ENCODE measurements around the gene RNLS.
A peak's percentile ranks its signal among the peaks of the same experiment; 100 is the strongest.

Gene RNLS

GRCh38 chr10:88582806-88583583 is at the start of gene RNLS:
RNLS (minus strand) TSS chr10:88583318.
- peak in 1 of 2 experiments; percentile 41 for DNase-seq

- DNase-seq = no peak
These were observed 41.7 kb upstream of the RNLS start for GRCh38 chr10:88624840-88625239.

- no peak for DNase-seq
These were observed 40.7 kb upstream of the RNLS start for GRCh38 chr10:88623835-88624234.

- DNase-seq = no peak
These were observed 37.3 kb upstream of the RNLS start for GRCh38 chr10:88620441-88620840.

- DNase-seq = no peak
These were observed 35.4 kb upstream of the RNLS start for GRCh38 chr10:88618496-88618895.

GRCh38 chr10:88617772-88618300 is 34.7 kb upstream of the RNLS start:
- DNase-seq = no peak

- no peak for DNase-seq
These were observed 33.3 kb upstream of the RNLS start for GRCh38 chr10:88616250-88616977.

GRCh38 chr10:88608780-88609179 is 25.7 kb upstream of the RNLS start:
- DNase-seq = no peak

- DNase-seq = no peak
These were observed 25.1 kb upstream of the RNLS start for GRCh38 chr10:88608052-88608732.

GRCh38 chr10:88598055-88598454 is 14.9 kb upstream of the RNLS start:
- DNase-seq = no peak

GRCh38 chr10:88594482-88594881 is 11.4 kb upstream of the RNLS start:
- no peak for DNase-seq

GRCh38 chr10:88592906-88593305 is 9.8 kb upstream of the RNLS start:
- no peak for DNase-seq

GRCh38 chr10:88592381-88592780 is 9.3 kb upstream of the RNLS start:
- no peak for DNase-seq

GRCh38 chr10:88586462-88586861 is 3.3 kb upstream of the RNLS start, which contains the start of gene LIPJ:
LIPJ (plus strand) TSS chr10:88586762; CDS start chr10:88590688, 3,926 bp downstream.
- no peak for DNase-seq

GRCh38 chr10:88583584-88583957 is 453 bp upstream of the RNLS start:
- DNase-seq = no peak

- no peak for DNase-seq
These were observed 710 bp downstream of the RNLS start for GRCh38 chr10:88582411-88582805.

GRCh38 chr10:88565072-88565471 is 18.0 kb downstream of the RNLS start:
- DNase-seq = peak in 1 of 2 experiments; percentile 5

- no peak for DNase-seq
These were observed 21.0 kb downstream of the RNLS start for GRCh38 chr10:88562152-88562551.

- DNase-seq = no peak
These were observed 25.5 kb downstream of the RNLS start for GRCh38 chr10:88557658-88558057.

- DNase-seq = no peak
These were observed 25.9 kb downstream of the RNLS start for GRCh38 chr10:88557256-88557655.

GRCh38 chr10:88555190-88555908 is 27.8 kb downstream of the RNLS start:
- DNase-seq = peak in 1 of 2 experiments; percentile 1

- peak; percentile 2 to 21 for DNase-seq
These were observed 29.9 kb downstream of the RNLS start for GRCh38 chr10:88553116-88553752.
